ENCODE results near the gene TANGO2.

TANGO2 gene

DNA sequence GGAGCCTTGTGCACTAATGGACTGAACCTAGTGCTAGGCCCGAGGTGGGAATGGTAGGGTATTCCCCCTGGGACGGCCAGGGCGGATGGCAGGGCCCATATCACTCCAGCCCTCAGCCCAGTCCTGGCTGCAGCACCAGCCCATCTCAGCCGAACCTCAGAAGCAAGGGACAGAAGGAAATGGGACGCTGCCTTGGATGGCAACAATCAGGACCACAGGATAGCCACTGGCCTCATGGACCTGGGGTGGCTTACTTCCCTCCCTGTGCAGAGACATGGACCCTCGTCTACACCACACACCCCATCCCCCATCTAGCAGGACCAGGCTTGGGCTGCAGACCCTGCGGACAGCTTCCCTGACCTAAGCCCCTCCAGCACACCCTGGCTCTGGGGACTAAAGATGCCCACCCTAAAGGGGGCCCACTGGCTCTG, 28.4 kb upstream of the TANGO2 start:
- no peak overlapping the region for H3K4me3 ChIP-seq (ENCODE audit: low read length)
- TF ChIP-seq, protein P1, sequence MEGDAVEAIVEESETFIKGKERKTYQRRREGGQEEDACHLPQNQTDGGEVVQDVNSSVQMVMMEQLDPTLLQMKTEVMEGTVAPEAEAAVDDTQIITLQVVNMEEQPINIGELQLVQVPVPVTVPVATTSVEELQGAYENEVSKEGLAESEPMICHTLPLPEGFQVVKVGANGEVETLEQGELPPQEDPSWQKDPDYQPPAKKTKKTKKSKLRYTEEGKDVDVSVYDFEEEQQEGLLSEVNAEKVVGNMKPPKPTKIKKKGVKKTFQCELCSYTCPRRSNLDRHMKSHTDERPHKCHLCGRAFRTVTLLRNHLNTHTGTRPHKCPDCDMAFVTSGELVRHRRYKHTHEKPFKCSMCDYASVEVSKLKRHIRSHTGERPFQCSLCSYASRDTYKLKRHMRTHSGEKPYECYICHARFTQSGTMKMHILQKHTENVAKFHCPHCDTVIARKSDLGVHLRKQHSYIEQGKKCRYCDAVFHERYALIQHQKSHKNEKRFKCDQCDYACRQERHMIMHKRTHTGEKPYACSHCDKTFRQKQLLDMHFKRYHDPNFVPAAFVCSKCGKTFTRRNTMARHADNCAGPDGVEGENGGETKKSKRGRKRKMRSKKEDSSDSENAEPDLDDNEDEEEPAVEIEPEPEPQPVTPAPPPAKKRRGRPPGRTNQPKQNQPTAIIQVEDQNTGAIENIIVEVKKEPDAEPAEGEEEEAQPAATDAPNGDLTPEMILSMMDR (conservative IDR thresholded peaks at IDR 0.05; ENCODE audit: low read depth, low read length): no peak
- no peak for DNase-seq (ENCODE audit: low read depth)

DNA sequence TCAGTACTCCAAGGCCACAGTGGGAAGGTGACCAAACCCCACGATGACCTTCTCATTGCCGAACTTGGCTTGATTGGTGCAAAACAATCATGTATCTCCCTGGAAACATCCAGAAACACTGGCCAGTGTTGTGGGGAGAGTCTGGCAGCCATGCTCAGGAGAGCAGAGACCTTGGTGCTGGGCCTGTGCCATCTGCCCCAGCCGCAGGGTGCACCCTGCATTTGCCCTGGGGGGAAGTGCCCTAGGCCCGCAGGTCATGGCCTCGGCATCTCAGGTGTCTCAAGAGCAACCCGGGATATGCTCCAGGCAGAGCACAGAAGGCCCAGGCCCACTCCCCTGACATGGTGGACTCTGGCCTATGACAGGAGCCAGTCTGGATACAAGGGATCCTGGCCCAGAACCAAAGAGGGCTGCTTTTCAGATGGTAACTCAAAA, 28.0 kb upstream of the TANGO2 start:
- no peak for DNase-seq (ENCODE audit: low read depth)
- no peak overlapping the region for H3K4me3 ChIP-seq (ENCODE audit: low read length)
- TF ChIP-seq, protein P1 (conservative IDR thresholded peaks at IDR 0.05; ENCODE audit: low read depth, low read length): no peak

DNA sequence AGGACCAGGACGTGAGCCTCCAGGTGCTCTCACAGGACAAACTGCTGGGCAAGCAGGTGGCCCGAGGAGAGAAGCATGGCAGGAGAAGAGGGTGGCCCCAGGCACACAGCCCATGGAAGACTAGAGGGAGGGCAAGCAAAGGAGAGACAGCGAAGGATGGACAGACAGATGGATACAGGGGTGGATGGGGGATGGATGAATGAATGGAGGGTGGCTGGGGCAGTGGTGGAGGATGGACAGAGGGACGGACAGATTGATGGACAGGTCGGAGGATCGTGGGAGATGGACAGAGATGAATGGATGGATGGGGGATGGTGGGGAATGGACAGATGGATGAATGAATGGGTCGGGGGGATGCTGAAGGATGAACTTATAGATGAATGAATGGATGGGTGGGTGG, 27.0 kb upstream of the TANGO2 start:
- no peak overlapping the region for H3K4me3 ChIP-seq (ENCODE audit: low read length)
- DNase-seq (ENCODE audit: low read depth): no peak
- TF ChIP-seq, protein P1 (conservative IDR thresholded peaks at IDR 0.05; ENCODE audit: low read depth, low read length): no peak

DNA sequence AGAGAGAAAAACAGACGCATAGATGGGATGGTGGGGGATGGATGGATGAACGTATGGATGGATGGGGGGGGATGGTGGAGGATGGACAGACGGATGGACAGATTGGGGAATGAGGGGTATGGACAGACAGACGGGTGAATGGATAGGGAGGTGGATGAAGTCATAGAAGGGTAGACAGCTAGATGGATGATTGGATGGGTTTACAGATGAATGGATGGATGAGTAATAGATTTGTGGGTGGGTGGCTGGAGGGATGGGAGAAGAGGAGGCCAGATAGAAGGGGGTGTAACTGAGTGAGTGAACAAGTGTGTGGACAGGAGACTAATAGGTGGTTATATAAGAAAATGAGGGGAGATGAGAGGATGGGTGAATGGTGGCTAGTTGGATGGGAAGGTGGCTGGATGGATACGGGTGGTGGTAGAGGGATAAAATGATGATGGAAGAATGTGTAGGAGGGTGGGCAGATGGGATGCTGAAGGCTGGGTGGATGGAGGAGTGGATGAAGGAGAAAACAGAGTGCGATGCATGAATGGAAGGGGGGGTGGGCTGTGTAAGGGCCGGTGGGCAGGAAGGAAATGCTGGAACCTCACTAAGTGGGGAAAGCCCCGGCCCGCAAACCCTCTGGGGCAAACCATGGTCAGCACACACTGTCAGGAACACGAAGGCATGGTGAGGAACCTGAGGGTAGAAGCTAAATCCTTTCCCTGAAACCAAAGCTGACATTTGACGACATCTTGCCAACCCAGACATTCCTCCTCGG, 25.9 kb upstream of the TANGO2 start:
- no peak for DNase-seq (ENCODE audit: low read depth)
- H3K4me3 ChIP-seq (ENCODE audit: low read length): no peak overlapping the region
- TF ChIP-seq, protein P1 (conservative IDR thresholded peaks at IDR 0.05; ENCODE audit: low read depth, low read length): no peak

DNA sequence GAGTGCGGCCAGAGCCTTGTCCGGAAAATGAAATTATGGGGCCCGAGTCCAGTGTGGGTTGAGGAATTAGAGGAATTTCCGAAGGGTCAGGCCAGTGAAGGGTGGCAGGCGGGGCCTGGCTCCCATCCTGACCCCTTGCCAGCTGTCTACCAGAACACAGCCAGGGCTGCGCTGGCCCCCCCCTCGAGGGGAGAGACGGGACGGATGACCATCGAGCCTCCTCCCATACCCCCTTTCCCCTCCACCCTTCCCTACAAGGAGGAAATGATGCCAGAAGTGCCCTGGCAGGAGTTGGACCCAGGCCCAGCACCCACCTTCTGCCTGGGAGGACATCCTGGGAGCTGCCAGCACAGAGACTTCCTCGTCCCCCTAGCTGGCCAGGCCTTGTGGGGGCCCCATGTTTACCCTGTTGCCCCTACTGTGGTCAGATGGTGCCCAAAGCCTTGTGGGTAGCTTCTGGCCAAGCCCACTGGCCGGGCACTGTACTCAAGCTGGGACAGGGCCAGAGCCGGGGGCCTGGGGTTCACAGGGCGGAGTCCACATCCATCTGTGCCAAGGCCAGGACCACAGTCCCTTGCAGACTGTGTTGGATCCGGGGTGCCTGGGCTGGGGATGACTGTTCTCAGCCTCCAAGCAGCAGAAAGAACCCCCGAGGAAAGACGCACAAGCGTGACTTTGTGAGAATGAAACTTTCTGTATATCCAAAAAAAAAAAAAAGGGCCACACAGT, 25.1 kb upstream of the TANGO2 start:
- TF ChIP-seq, protein P1 (conservative IDR thresholded peaks at IDR 0.05; ENCODE audit: low read depth, low read length): no peak
- DNase-seq (ENCODE audit: low read depth): no peak
- H3K4me3 ChIP-seq (ENCODE audit: low read length): no peak overlapping the region

DNA sequence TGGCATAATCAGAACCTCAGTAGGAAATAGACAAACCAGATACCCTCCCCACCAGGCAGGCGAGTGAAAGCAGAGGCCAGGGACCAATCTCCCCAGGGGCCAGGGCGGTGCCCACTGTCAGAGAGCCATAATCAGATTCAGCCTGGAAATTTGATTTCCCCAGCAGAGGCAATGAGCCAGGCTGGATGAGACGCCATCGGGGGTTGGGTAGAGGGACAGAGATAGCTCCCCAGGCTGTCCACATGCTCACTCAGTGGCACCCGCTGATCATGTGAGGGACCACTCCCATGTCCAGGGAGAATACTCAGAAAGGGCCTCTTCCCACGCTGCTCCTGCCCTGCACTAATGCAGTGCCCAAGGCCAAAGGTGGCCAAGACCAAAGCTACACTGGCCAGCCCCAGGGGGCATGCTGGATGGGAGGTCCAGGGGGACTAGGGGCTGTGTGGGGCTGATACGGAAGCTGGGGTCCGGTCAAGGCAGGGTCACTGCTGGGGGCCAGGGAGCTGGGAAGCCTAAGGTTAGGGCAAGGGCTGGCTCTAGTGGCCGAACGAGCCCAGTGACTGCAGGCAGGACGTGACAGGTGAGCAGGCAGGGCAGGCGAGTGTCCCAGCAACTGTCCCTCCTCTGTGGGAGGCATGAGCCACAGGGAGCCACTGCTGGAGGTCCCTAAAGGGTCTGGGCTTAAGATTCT, 24.1 kb upstream of the TANGO2 start:
- TF ChIP-seq, protein P1 (conservative IDR thresholded peaks at IDR 0.05; ENCODE audit: low read depth, low read length): no peak
- no peak overlapping the region for H3K4me3 ChIP-seq (ENCODE audit: low read length)
- DNase-seq (ENCODE audit: low read depth): no peak

Measured in retinal pigment epithelial cell (primary cell).